Stimulated activated CD8-positive, alpha-beta memory T cell treated with anti-CD3 and anti-CD28 coated beads, Interleukin-15, amount 100 ng/mL, for 4 hours (primary cell): Measurements from ENCODE around the gene DCAKD.

ENCODE experiments used
- DNase-seq, 2 donors: peaks; one replicate each; pipeline ENCODE4 v3.0.0-alpha.2; 2020; ENCODE audit warnings: low read depth in 2 of 2

DCAKD gene

GRCh38 chr17:45004388-45004787 is 47.0 kb downstream of the DCAKD start:
- DNase-seq = no peak

GRCh38 chr17:45003877-45004276 is 47.6 kb downstream of the DCAKD start:
- DNase-seq = no peak

- no peak for DNase-seq
Measured at GRCh38 chr17:45001310-45001709, 50.1 kb downstream of the DCAKD start.

GRCh38 chr17:44999433-44999832 is 52.0 kb downstream of the DCAKD start:
- no peak for DNase-seq

- DNase-seq = no peak
Measured at GRCh38 chr17:44998646-44999045, 52.8 kb downstream of the DCAKD start.

- no peak for DNase-seq
Measured at GRCh38 chr17:44997733-44998520, 53.5 kb downstream of the DCAKD start.

- no peak for DNase-seq
Measured at GRCh38 chr17:44996304-44996703, 55.1 kb downstream of the DCAKD start.

- DNase-seq = no peak
Measured at GRCh38 chr17:44995436-44996001, 55.9 kb downstream of the DCAKD start.

GRCh38 chr17:44992242-44992939 is 59.0 kb downstream of the DCAKD start:
- DNase-seq = no peak

- DNase-seq = no peak
Measured at GRCh38 chr17:44990994-44991393, 60.4 kb downstream of the DCAKD start.

- DNase-seq = no peak
Measured at GRCh38 chr17:44989552-44990138, 61.8 kb downstream of the DCAKD start.

GRCh38 chr17:44988044-44988942 is 63.1 kb downstream of the DCAKD start:
- no peak for DNase-seq

- no peak for DNase-seq
Measured at GRCh38 chr17:44983563-44983962, 67.9 kb downstream of the DCAKD start.

GRCh38 chr17:44982113-44982702 is 69.2 kb downstream of the DCAKD start:
- DNase-seq = no peak

- no peak for DNase-seq
Measured at GRCh38 chr17:44981221-44981968, 70.0 kb downstream of the DCAKD start.

- no peak for DNase-seq
Measured at GRCh38 chr17:44979426-44979995, 71.9 kb downstream of the DCAKD start.

- DNase-seq = no peak
Measured at GRCh38 chr17:44978807-44979206, 72.6 kb downstream of the DCAKD start.

GRCh38 chr17:44977814-44978550 is 73.5 kb downstream of the DCAKD start:
- no peak for DNase-seq

GRCh38 chr17:44977065-44977464 is 74.4 kb downstream of the DCAKD start:
- no peak for DNase-seq
